ENCODE measurements around the gene RNF128. TPM values are rescaled to one million over a fixed set of nuclear protein-coding genes. Genes with fewer than 3 reads are reported as not detected.

The RNF128 gene
- total and polyA plus RNA-seq, 2 donors (not counting 1 experiment from before 2014, with no cell fraction given), result not detected

Other genes starting within 250 kb of the RNF128 start
- gene RADX, start 114.7 kb upstream of the RNF128 start, total RNA-seq, result 13.0 and 15.3 TPM in 2 replicates
- 7.9 and 14.7 TPM in 2 replicates for gene RADX, start 114.7 kb upstream of the RNF128 start, polyA plus RNA-seq
- 8.4 and 9.1 TPM in 2 replicates for gene TBC1D8B, start 76.0 kb downstream of the RNF128 start, total RNA-seq
- gene TBC1D8B, start 76.0 kb downstream of the RNF128 start, polyA plus RNA-seq, result 0.46 and 0.50 TPM in 2 replicates
- gene RIPPLY1, start 176.6 kb downstream of the RNF128 start, total RNA-seq, result not detected in 2 replicates
- gene RIPPLY1, start 176.6 kb downstream of the RNF128 start, polyA plus RNA-seq, result not detected in 2 replicates
- not detected in 2 replicates for gene CLDN2, start 193.7 kb downstream of the RNF128 start, total RNA-seq
- not detected in 2 replicates for gene CLDN2, start 193.7 kb downstream of the RNF128 start, polyA plus RNA-seq

Measured in B cell (primary cell).